Stimulated activated CD4-positive, alpha-beta T cell treated with anti-CD3 and anti-CD28 coated beads, TNF-alpha, amount 100 ng/mL, for 1 hour (primary cell): ENCODE measurements around the gene GRIN2A.
A peak's percentile ranks its signal among the peaks of the same experiment; 100 is the strongest.

Experiments used
- DNase-seq, 3 donors: peaks; one replicate each; pipeline ENCODE4 v3.0.0-alpha.2; 2020; ENCODE audit warnings: low read depth in 3 of 3, low spot score in 1 of 3

GRIN2A gene

DNA sequence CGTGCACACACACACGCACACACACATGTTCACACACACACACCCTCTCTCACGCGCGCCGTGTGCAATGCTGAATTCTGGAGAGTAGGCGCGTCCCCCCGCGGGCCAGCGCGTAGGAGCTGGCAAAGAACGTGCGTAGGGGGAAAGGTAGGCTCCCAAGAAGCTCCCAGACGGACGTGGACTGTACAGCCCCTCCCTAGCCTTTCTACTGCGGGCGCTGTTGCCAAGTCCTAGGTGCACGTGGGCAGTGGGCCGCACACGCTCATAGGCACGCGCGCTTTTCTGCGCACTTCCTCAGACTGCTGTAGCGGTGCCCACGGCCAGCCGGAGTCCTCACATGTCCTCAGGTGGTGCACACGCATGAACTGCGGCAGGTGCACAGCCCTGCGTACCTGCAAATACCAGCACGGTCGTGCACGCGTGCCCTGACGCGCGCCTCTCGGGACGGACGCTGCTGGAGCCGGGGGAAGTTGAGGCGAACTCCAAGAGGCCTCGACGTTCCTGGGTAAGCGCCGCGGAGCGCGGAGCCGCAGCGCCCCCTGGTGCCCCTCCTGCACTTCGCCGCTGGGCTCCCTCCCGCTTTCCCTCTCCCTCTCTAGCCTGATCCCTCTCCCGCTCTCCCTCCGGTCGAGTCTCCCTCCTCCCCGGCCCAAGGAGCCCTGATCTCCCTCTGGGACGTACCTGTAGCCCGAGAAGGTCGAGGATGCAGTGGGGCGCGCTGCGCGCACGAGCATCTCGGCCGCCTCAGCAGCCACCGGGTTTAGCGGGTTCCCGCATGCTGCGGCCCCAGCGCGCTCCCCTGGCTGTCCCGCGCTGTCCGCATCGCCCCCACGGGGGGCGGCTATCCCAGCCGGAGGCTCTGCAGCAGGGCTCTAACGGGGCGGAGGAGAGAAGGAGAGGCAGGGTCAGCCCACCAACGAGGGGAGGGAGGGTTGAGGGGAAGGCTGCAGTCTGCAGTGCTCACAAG lies 749 bp downstream of the GRIN2A start:
- peak in 1 of 3 donors; percentile 8 for DNase-seq

DNA sequence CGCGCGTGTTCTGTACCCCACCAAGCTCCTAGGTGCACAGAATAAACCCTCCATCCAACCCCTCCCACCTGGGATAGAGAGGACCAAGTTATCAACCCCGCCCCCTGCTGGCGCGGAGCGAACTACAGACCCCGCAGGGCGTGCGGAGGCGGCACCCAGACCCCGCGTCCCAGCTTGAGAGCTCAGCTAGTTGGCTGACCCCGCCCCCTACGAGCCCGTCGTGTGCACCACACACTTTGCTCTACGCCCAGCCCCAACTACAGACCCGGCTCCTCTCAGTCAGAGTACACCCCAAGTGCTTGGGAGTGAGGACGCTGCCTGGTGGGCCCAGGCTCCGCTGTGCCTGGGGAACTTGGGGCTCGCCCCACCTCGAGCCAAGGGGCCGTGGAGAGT lies 1.5 kb downstream of the GRIN2A start:
- no peak for DNase-seq

GRCh38 chr16:10180042-10180770 lies 2.0 kb downstream of the GRIN2A start:
- no peak for DNase-seq

DNA sequence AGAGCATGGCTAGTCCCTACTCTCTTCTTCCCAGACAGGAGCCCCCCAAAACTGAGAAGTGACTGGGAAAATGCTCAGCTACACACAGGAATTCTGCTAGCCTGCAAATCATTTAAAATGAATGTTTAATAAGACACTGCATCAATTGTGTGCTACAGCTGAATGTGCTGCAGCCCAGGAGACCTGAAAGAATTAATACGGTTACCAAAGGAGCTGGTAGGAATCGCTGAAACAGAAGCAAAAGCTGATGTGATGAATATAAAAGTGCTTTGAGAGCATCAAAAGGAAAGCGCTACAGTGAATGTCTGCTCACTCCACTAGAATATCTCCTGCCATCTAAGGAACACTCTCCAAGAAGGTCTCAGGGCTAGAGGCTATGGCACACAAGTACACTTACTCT lies 3.7 kb downstream of the GRIN2A start:
- DNase-seq: no peak

DNA sequence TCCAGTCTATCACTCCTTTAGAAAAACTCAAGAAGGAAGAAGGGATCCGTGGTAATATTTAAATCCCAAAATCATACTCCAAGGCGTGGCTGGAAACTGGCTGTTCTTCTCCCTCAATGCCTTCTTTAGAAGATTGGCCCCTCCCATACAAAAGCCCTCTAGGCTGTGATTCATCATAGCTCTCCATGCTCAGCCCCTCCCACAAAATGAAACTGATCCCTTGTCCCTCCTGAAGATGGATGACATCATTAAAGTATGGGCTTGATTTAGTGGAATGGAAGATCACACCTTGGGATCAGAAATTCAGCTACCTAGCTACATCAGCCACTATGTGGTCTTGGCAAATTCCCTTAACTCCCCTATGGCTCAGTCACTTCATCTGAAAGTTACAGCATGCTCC lies 4.1 kb downstream of the GRIN2A start:
- DNase-seq: no peak

- no peak for DNase-seq
These were observed 9.2 kb downstream of the GRIN2A start for GRCh38 chr16:10172848-10173655.

DNA sequence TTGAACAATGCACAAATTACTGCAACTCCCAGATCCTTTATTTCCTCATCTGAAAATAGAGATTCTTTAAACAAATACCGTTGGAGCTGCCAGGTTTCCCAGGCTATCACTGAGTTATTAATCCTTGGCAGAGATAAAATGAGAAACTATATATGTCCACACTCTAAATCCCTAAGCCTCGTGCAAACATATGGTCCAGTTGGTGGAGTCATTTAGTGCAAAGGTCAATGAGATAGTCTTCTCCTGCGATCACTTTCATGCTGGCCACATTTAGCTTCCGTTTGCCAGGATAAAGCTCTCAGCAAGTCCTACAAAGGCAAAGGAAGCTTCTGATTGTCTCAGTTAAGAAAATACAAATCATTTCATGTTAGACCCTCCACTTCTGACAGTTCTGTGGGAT lies 11.0 kb downstream of the GRIN2A start:
- no peak for DNase-seq

DNA sequence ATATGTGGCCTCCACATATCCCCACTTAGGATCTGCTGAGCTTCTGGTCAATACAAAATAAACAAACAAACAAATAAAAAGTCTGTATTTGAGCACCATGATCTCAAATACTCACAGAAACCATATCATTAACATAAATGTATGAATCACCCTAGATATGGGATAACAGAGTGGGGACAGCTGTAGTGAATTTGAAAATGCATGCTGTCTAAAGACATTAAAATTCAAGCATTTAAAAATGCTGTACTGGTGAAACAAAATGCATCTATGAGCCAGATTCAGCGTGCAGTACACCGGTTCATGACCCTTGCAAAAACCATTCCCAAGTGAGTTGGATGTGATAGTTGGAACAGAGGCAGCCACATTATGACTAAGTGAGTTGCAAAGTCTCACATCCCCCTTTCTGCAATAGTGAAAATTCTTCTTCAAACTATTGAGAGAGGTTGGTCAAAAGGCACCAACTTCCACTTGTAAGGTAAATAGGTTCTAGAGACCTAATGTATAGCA lies 12.3 kb downstream of the GRIN2A start:
- no peak for DNase-seq

DNA sequence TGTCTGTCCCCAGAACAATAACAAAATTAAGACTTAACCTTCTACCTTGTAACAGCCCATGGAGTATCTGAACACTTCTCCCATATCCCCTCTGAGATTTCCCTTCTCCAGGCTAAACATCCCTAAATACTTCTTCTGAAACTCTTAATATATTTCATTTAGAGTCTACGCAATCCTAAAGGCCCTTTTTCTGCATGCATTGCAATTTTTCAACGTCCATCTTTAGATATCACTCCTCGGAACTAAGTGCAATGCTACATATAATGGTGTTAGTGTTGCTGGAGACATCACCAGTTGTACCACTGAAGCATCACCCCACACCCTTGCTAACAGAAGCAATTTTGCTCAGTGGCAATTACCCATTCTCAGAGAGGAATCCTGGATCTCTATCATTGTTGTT lies 13.2 kb downstream of the GRIN2A start:
- no peak for DNase-seq

GRCh38 chr16:10168258-10168657 lies 14.0 kb downstream of the GRIN2A start:
- DNase-seq: no peak

DNA sequence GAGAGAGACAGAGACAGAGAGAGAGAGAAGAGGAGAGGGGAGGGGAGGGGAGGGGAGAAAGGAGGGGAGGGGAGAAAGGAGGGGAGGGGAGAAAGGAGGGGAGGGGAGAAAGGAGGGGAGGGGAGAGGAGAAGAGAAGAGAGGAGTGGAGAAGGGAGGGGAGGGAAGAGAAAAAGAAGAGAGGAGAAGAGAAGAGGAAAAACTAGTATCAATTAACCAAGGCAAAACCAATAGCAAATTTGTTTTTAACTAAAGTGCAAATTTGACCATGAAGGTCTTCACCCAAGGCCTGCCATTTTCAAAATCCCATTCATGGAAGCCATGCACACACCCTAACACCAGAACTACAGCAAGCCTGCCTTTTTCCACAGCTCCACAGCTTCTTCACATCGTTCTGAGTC lies 16.6 kb downstream of the GRIN2A start:
- DNase-seq: no peak

- DNase-seq: no peak
These were observed 19.2 kb downstream of the GRIN2A start for GRCh38 chr16:10162981-10163380.

DNA sequence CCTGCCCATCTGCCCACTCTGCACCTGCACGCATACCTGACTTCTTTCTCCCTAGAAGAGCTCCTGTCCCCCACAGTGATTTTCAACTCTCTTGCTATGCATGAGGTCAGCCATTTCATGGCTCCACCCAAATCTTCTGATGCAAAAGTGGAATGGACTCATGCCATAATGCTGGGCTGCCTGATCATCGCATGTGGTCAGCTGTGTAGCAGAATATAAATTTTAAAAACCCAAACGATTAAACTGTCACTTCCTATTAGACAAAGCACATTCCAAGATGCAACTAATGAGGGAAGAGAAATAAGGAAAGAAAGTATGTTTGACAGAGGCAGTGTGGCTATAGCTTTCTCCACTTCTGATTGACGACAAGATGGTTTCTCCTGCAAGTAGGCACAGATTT lies 26.1 kb downstream of the GRIN2A start:
- DNase-seq: no peak

DNA sequence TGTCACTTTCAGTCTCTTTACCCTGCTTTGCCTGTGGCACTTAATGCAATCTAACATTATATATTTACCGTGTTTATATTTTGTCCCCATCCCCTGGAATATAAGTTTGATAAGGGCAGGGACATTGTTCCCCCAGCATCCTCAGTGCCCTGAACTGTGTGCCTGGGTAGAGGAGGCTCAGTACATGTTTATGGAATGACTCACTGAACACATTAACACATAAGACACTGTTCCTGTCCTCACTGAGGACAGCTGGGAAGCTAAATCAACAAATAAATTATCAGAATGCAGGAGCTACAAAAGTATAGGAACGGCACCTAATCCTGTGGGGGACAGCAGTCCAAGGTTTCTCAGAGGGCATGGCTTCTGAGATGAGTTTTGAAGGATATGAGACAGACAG lies 27.8 kb downstream of the GRIN2A start:
- DNase-seq: no peak

GRCh38 chr16:10153985-10154384 lies 28.2 kb downstream of the GRIN2A start:
- no peak for DNase-seq

DNA sequence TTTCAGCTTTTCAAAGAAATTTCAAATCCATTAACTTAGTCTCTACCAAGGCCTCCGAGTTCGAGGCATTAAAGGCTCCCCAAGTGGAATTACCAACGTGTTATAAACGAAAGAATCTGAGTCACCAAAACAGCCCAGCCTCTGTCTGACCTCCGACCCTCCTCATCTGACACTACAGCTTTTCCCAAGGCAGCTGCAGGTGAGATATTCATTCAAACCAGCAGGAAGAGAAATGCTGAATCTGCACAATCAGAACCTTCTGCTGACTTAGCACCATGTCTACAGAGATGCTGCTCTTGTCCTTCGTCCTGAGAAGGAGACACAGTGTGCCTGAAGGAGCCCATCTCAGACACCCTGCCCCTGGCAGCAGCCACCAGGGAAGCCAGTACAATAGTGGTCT lies 30.5 kb downstream of the GRIN2A start:
- no peak for DNase-seq

GRCh38 chr16:10150906-10151305 lies 31.3 kb downstream of the GRIN2A start:
- DNase-seq: no peak

GRCh38 chr16:10145542-10146035 lies 36.6 kb downstream of the GRIN2A start:
- DNase-seq: no peak

DNA sequence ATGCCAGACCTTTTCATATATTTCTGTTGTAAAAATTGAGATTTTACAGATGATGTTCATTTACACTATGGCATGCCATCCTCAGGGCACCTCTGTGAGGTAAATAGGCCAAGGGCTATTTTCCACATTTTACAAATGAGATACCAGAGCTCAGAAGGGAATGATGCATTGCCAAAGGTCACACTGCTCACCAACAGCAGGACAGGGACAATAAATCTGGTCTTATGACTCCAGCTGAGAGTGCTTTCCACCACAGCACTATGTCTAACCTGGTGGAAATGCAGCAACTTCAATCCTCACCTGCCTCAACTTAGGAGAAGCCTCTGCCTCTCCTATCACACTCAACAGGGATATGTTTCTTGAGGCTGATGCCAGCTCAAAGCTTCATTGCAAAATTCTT lies 40.6 kb downstream of the GRIN2A start:
- no peak for DNase-seq

DNA sequence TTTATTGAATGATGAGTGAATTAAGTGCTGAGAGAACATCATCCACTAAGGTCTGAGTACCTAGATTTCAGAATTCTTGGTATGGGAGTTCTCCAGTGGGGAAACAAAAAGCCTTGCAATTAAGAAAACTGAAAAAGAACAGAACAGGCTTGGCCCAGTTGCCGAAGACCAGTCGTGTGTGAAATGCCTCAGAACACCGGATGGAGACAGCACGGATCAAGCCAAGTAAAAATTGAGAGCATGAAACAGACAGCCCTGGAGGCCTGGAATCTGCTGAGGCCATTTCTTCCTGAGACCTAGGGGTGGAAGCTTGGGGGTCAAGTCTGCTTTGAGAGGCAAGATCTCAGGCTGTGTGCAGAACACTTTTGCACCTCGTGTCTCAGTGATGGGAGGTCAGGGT lies 43.3 kb downstream of the GRIN2A start:
- no peak for DNase-seq

DNA sequence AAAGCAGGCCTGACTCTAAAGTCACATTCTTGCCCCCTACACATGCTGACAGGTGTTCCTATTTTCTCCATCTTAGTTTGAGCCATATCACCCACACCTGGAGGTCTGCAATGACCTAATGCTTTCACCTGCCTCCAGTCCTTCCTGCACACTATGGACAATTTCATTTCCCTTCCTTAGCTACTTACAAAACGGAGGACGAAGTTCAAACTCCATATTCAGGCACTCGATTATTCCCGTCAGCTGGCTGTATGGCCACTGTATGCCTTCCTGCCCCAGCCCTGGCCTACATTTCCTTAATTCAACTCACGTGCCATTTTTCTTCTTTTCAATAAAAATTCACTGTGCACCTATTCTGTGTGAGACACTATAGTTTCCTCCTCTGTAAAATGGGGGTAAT lies 44.9 kb downstream of the GRIN2A start:
- DNase-seq: no peak
